HL-60 (cell line): Measurements from ENCODE around the gene PLXNB3.

Source experiments
- DNase-seq, 2 experiments: peaks; one replicate each; pipeline ENCODE4 v3.0.0-alpha.2; 2010 to 2020; ENCODE audit warnings: low read depth in 1 of 2, low spot score in 1 of 2
- H3K27ac ChIP-seq: fragments of 250-450 bp; sonication (Bioruptor Pico); replicated peaks from 2 replicates; pipeline ENCODE4 v1.5.1; 2020; ENCODE audit warnings: mild to moderate bottlenecking, moderate library complexity
- H3K27me3 ChIP-seq: fragments of 250-450 bp; sonication (Bioruptor Pico); 2 replicates; pipeline ENCODE4 v1.5.1; 2021; ENCODE audit warnings: mild to moderate bottlenecking, moderate library complexity; ENCODE audit not compliant: insufficient read depth, poor library complexity, severe bottlenecking
- H3K4me3 ChIP-seq: replicated peaks from 2 replicates; pipeline ENCODE4 v1.5.1; 2011; ENCODE audit warnings: mild to moderate bottlenecking, control low read depth, low read length; ENCODE audit not compliant: insufficient read depth
- CTCF ChIP-seq: IDR thresholded peaks from one replicate; pipeline ENCODE4 v1.5.1; 2011; ENCODE audit warnings: low read length, control low read depth, inconsistent platforms; ENCODE audit not compliant: insufficient read depth
- GABPA ChIP-seq: IDR thresholded peaks from 2 replicates; pipeline ENCODE4 v1.6.1; 2012; ENCODE audit warnings: low read depth
- POLR2AphosphoS5 ChIP-seq: IDR thresholded peaks from 2 replicates; pipeline ENCODE4 v1.6.1; 2012; ENCODE audit warnings: low read depth
- SPI1 ChIP-seq: IDR thresholded peaks from 2 replicates; pipeline ENCODE4 v1.6.1; 2012; ENCODE audit warnings: low read depth, mild to moderate bottlenecking, borderline replicate concordance
- TF ChIP-seq, protein P1 (sequence below): IDR thresholded peaks from 2 replicates; pipeline ENCODE4 v1.6.1; 2012; ENCODE audit warnings: low read depth; ENCODE audit not compliant: insufficient replicate concordance

PLXNB3 gene

GRCh38 chrX:153804100-153804595 is 40.1 kb downstream of the PLXNB3 start:
- Histone ChIP-seq H3K4me3 (no peak overlapping the region), H3K27ac (no peak overlapping the region), H3K27me3 (no peaks in the 10 kb centered on the region)
- no peak for DNase-seq
- TF ChIP-seq CTCF (no peak), POLR2AphosphoS5 (no peak), GABPA (no peak), SPI1 (no peak)
- TF ChIP-seq, protein P1, sequence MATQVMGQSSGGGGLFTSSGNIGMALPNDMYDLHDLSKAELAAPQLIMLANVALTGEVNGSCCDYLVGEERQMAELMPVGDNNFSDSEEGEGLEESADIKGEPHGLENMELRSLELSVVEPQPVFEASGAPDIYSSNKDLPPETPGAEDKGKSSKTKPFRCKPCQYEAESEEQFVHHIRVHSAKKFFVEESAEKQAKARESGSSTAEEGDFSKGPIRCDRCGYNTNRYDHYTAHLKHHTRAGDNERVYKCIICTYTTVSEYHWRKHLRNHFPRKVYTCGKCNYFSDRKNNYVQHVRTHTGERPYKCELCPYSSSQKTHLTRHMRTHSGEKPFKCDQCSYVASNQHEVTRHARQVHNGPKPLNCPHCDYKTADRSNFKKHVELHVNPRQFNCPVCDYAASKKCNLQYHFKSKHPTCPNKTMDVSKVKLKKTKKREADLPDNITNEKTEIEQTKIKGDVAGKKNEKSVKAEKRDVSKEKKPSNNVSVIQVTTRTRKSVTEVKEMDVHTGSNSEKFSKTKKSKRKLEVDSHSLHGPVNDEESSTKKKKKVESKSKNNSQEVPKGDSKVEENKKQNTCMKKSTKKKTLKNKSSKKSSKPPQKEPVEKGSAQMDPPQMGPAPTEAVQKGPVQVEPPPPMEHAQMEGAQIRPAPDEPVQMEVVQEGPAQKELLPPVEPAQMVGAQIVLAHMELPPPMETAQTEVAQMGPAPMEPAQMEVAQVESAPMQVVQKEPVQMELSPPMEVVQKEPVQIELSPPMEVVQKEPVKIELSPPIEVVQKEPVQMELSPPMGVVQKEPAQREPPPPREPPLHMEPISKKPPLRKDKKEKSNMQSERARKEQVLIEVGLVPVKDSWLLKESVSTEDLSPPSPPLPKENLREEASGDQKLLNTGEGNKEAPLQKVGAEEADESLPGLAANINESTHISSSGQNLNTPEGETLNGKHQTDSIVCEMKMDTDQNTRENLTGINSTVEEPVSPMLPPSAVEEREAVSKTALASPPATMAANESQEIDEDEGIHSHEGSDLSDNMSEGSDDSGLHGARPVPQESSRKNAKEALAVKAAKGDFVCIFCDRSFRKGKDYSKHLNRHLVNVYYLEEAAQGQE, result no peak

DNA sequence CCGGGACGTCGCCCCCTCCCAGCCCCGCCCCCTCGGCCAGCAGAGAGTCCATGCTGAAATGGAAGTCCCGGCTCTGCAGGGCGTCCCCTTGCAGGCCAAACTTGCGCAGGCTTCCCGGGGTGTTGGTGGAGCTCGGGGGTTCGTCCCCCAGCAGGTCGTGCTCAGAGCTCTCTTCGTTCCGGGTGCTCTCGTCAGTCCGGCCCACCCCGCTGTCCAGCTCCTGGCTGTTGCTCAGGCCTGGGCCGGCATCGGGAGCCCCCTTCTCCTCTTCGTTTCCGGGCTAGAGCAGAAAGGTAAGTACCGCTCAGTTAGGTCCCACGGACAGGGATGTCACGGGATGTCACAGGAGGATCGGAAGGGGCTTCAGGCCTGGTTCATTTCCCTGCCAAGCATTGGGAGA is 40.6 kb downstream of the PLXNB3 start:
- no peak overlapping the region for H3K4me3 ChIP-seq
- TF ChIP-seq, protein P1, result no peak
- no peak for TF ChIP-seq GABPA
- TF ChIP-seq POLR2AphosphoS5, result no peak
- no peak for TF ChIP-seq SPI1
- TF ChIP-seq CTCF, result no peak
- no peak overlapping the region for H3K27ac ChIP-seq
- no peak for DNase-seq
- no peaks in the 10 kb centered on the region for H3K27me3 ChIP-seq

GRCh38 chrX:153805436-153805835 is 41.4 kb downstream of the PLXNB3 start:
- no peak for TF ChIP-seq CTCF
- TF ChIP-seq, protein P1, result no peak
- TF ChIP-seq SPI1, result no peak
- no peak for TF ChIP-seq POLR2AphosphoS5
- no peak for TF ChIP-seq GABPA
- H3K4me3 ChIP-seq, result no peak overlapping the region
- no peak for DNase-seq
- H3K27me3 ChIP-seq, result no peaks in the 10 kb centered on the region
- H3K27ac ChIP-seq, result no peak overlapping the region
